Tibial nerve (tissue), 4 donors: ENCODE data around the gene BEND2. TPM values are rescaled to one million over a fixed set of nuclear protein-coding genes. Genes with fewer than 3 reads are reported as not detected.

ENCODE experiments used
- DNase-seq, 2 donors: peaks; one replicate each; pipeline ENCODE4 v3.0.0-alpha.2; 2019; ENCODE audit warnings: low spot score in 2 of 2
- H3K27ac ChIP-seq, 4 donors: fragments of 200-600 bp; sonication (generic) in 3 of 4; one replicate each; pipeline ENCODE4 v1.5.1; 2017 to 2019; ENCODE audit warnings: mild to moderate bottlenecking in 1 of 4
- H3K27me3 ChIP-seq, 2 donors: fragments of 200-600 bp; sonication (generic) in 1 of 2; one replicate each; pipeline versions ENCODE4 v1.5.1 to v1.6.0; 2017 to 2019
- H3K36me3 ChIP-seq, 3 donors: fragments of 200-600 bp; sonication (generic); one replicate each; pipeline ENCODE4 v1.5.1; 2018 to 2019
- H3K4me1 ChIP-seq, 4 donors: fragments of 200-600 bp; sonication (generic) in 3 of 4; one replicate each; pipeline ENCODE4 v1.5.1; 2017 to 2019
- H3K4me3 ChIP-seq, 4 donors: fragments of 200-600 bp; sonication (generic) in 3 of 4; one replicate each; pipeline ENCODE4 v1.5.1; 2017 to 2019; ENCODE audit warnings: mild to moderate bottlenecking in 1 of 4, moderate library complexity in 1 of 4
- H3K9me3 ChIP-seq, 4 donors: fragments of 200-600 bp; sonication (generic) in 3 of 4; one replicate each; pipeline ENCODE4 v1.5.1; 2017 to 2019
- CTCF ChIP-seq, 5 experiments: fragments of 200-600 bp in 3 of 5; fragments of 450-650 bp in 2 of 5; sonication (generic) in 3 of 5; IDR thresholded peaks; one replicate each; pipeline ENCODE4 v1.5.1; 2016 to 2019; ENCODE audit warnings: antibody characterized with exemption in 5 of 5, mild to moderate bottlenecking in 3 of 5, moderate library complexity in 2 of 5
- EP300 ChIP-seq, 2 donors: sonication (generic); formaldehyde crosslinking; IDR thresholded peaks; one replicate each; pipeline ENCODE4 v1.6.1; 2017; ENCODE audit warnings: antibody characterized with exemption in 2 of 2, mild to moderate bottlenecking in 1 of 2
- POLR2A ChIP-seq, 2 donors: fragments of 450-650 bp; IDR thresholded peaks; one replicate each; pipeline ENCODE4 v1.6.1; 2017; ENCODE audit warnings: antibody characterized with exemption in 2 of 2, mild to moderate bottlenecking in 2 of 2, moderate library complexity in 2 of 2
- WGBS, 2 donors: methylation state at CpG; one replicate each; pipeline ENCODE4 v1.1.5; 2018; 5-methylcytosine and 5-hydroxymethylcytosine counted together
- total RNA-seq, 4 donors: library from RNA; depleted of rRNA; stranded (reverse); fragments of >200 nt; gene quantifications; one replicate each; pipeline ENCODE4 v1.1.0, GENCODE V29; 2016

The BEND2 gene
- total RNA-seq, 4 donors from 2014 or later: 0.42 to 1.1 TPM; not detected in 2

- Histone ChIP-seq H3K36me3 (no peaks in the 10 kb centered on the region), H3K27ac (no peak overlapping the region), H3K27me3 (no peaks in the 10 kb centered on the region), H3K4me3 (no peak overlapping the region), H3K9me3 (no peaks in the 10 kb centered on the region), H3K4me1 (no peaks in the 10 kb centered on the region)
- TF ChIP-seq POLR2A (IDR thresholded peaks at IDR 0.05): no peak
- no peak for TF ChIP-seq EP300 (IDR thresholded peaks at IDR 0.05)
- TF ChIP-seq CTCF (IDR thresholded peaks at IDR 0.05): no peak
- 80 to 86% methylated on average over 5 of the region's 5 CpGs for WGBS, 2 donors
- no peak for DNase-seq
These were observed 69.5 kb downstream of the BEND2 start for GRCh38 chrX:18151157-18151556.

GRCh38 chrX:18149454-18149853, 71.2 kb downstream of the BEND2 start:
- Histone ChIP-seq H3K27me3 (no peaks in the 10 kb centered on the region), H3K9me3 (no peaks in the 10 kb centered on the region), H3K27ac (no peak overlapping the region), H3K4me3 (no peak overlapping the region), H3K36me3 (no peaks in the 10 kb centered on the region), H3K4me1 (no peaks in the 10 kb centered on the region)
- DNase-seq: no peak
- TF ChIP-seq CTCF (IDR thresholded peaks at IDR 0.05) (no peak), EP300 (IDR thresholded peaks at IDR 0.05) (no peak), POLR2A (IDR thresholded peaks at IDR 0.05) (no peak)

- no peak overlapping the region for H3K27ac ChIP-seq
- no peak overlapping the region for H3K4me3 ChIP-seq
- H3K36me3 ChIP-seq: no peaks in the 10 kb centered on the region
- no peaks in the 10 kb centered on the region for H3K4me1 ChIP-seq
- no peak for DNase-seq
- WGBS, 2 donors: 22 to 24% methylated on average over 6 of the region's 6 CpGs
- H3K27me3 ChIP-seq: no peaks in the 10 kb centered on the region
- no peaks in the 10 kb centered on the region for H3K9me3 ChIP-seq
- no peak for TF ChIP-seq EP300 (IDR thresholded peaks at IDR 0.05)
These were observed 73.7 kb downstream of the BEND2 start for GRCh38 chrX:18146954-18147353.

GRCh38 chrX:18146009-18146408, 74.7 kb downstream of the BEND2 start:
- H3K4me3 ChIP-seq: no peak overlapping the region
- H3K9me3 ChIP-seq: no peaks in the 10 kb centered on the region
- H3K27me3 ChIP-seq: no peaks in the 10 kb centered on the region
- no peak overlapping the region for H3K27ac ChIP-seq
- no peak for DNase-seq
- WGBS, 2 donors: 73 to 78% methylated on average over 2 of the region's 2 CpGs
- H3K4me1 ChIP-seq: no peaks in the 10 kb centered on the region
- H3K36me3 ChIP-seq: no peaks in the 10 kb centered on the region
- TF ChIP-seq POLR2A (IDR thresholded peaks at IDR 0.05) (no peak), EP300 (IDR thresholded peaks at IDR 0.05) (no peak), CTCF (IDR thresholded peaks at IDR 0.05) (no peak)

- 91 to 93% methylated on average over 6 of the region's 6 CpGs for WGBS, 2 donors
- H3K27me3 ChIP-seq: no peaks in the 10 kb centered on the region
These were observed 83.9 kb downstream of the BEND2 start for GRCh38 chrX:18136816-18137215.

More at GRCh38 chrX:18136816-18137215, 83.9 kb downstream of the BEND2 start:
- H3K36me3 ChIP-seq: no peaks in the 10 kb centered on the region
- DNase-seq: no peak
- no peak for TF ChIP-seq EP300 (IDR thresholded peaks at IDR 0.05)
- no peak for TF ChIP-seq CTCF (IDR thresholded peaks at IDR 0.05)
- TF ChIP-seq POLR2A (IDR thresholded peaks at IDR 0.05): no peak
- H3K4me1 ChIP-seq: no peaks in the 10 kb centered on the region
- no peak overlapping the region for H3K4me3 ChIP-seq
- H3K27ac ChIP-seq: no peak overlapping the region
- H3K9me3 ChIP-seq: no peaks in the 10 kb centered on the region
